Heart right ventricle (tissue), 16 donors: ENCODE measurements around the gene SCN7A. TPM values are rescaled to one million over a fixed set of nuclear protein-coding genes. Genes with fewer than 3 reads are reported as not detected.
A peak's percentile ranks its signal among the peaks of the same experiment; 100 is the strongest.
"Not testable (repeated sequence)": the region's sequence is repeated elsewhere in the genome, so short reads cannot be mapped to it uniquely, and the experiment has no call there.

Experiments
- ATAC-seq, 8 donors: fragments of 200-7000 bp; cut with Tn5 transposase; one replicate each; pipeline ENCODE4 v1.9.1; 2020; ENCODE audit warnings: mild to moderate bottlenecking in 8 of 8, moderate library complexity in 8 of 8, moderate number of reproducible peaks in 1 of 8
- DNase-seq, 2 donors: peaks; one replicate each; pipeline ENCODE4 v3.0.0-alpha.2; 2020
- H3K27ac ChIP-seq, 10 donors: fragments of 200-600 bp; sonication (generic) in 2 of 10; one replicate each; pipeline versions ENCODE4 v1.5.0 to v1.8.0; 2020 to 2022; ENCODE audit warnings: mild to moderate bottlenecking in 3 of 10
- H3K27me3 ChIP-seq, 7 donors: fragments of 200-600 bp; one replicate each; pipeline ENCODE4 v1.8.0; 2021 to 2022; ENCODE audit warnings: mild to moderate bottlenecking in 2 of 7
- H3K36me3 ChIP-seq, 9 donors: fragments of 200-600 bp; sonication (generic) in 1 of 9; one replicate each; pipeline versions ENCODE4 v1.5.0 to v1.8.0; 2020 to 2022; ENCODE audit warnings: mild to moderate bottlenecking in 2 of 9
- H3K4me1 ChIP-seq, 9 donors: fragments of 200-600 bp; sonication (generic) in 1 of 9; one replicate each; pipeline versions ENCODE4 v1.5.0 to v1.8.0; 2020 to 2022; ENCODE audit warnings: mild to moderate bottlenecking in 4 of 9
- H3K4me3 ChIP-seq, 10 donors: fragments of 200-600 bp; sonication (generic) in 2 of 10; one replicate each; pipeline versions ENCODE4 v1.5.0 to v1.8.0; 2020 to 2022; ENCODE audit warnings: mild to moderate bottlenecking in 7 of 10, moderate library complexity in 2 of 10
- H3K9me3 ChIP-seq, 11 donors: fragments of 200-600 bp in 10 of 11; sonication (generic) in 2 of 11; one replicate each; pipeline versions ENCODE4 v1.5.0 to v1.8.0; 2013 to 2022; ENCODE audit warnings: mild to moderate bottlenecking in 2 of 11, control low read depth in 1 of 11, moderate library complexity in 1 of 11
- WGBS, 2 donors: extraction: QIAGEN DNeasy Blood & Tissue Kit; methylation state at CpG; one replicate each; pipeline ENCODE4 v1.1.7; 2013; ENCODE audit warnings: inconsistent platforms in 1 of 2; 5-methylcytosine and 5-hydroxymethylcytosine counted together
- intact Hi-C, 10 donors: fragments of 100-400 bp; cut with DNase I; formaldehyde crosslinking; loops; one replicate each; pipeline versions ENCODE4 v1.11.1 to v1.14.2; 2022
- polyA plus RNA-seq, 2 donors: library from polyadenylated mRNA; stranded (reverse); fragments of 200-250 nt; gene quantifications; one replicate each; pipeline ENCODE4 v1.2.3, GENCODE V29; 2013
- total RNA-seq, 10 donors: library from RNA; stranded (reverse); fragmentation: NEBNext Ultra II Directional in 3 of 10; extraction: Animal tissue kit (Norgen Biotek cat#: 25700) in 3 of 10; gene quantifications; one replicate each; pipeline versions ENCODE4 v1.2.1 to v1.2.4, GENCODE V29; 2021 to 2023
- TF ChIP-seq, protein P1 (sequence below), 9 donors: fragments of 200-600 bp; sonication (generic) in 2 of 9; IDR thresholded peaks; one replicate each; pipeline versions ENCODE4 v1.5.0 to v1.8.0; 2021 to 2022; ENCODE audit warnings: antibody characterized with exemption in 9 of 9, mild to moderate bottlenecking in 5 of 9, moderate library complexity in 1 of 9
- donor health status: Arrhythmogenic right ventricular cardiomyopathy.
- donor health status: ischemic (EF 13 %, LVEDD 7.1; RV severe dilation, severe dysfunction).
- donor health status: healthy with polysubstance abuse.
- donor health status: DM: no; HTN: yes; CAD: no.
- donor health status: DM: no; HTN: no; CAD: no.
- donor health status: ischemic (EF 25% LVEDD 6.9; RV normal size, moderate dysfunction).
- donor health status: ischemic (EF 25% LVEDD 5.7; RV mildly dilated, moderate dysfunction).
- donor health status: healthy.
- donor health status: DM: yes; HTN: yes; CAD: no.
- donor health status: Ischemic cardiomyopathy.
- donor health status: ischemic (EF 35%, LVEDD 5.7; RV mildly dilated, moderate dysfunction).
- donor health status: nonischemic (EF 11% LVEDD 7.7; RV severe dilation, severe dysfunction).
- donor health status: DM: yes; HTN: yes; CAD: no.
- donor health status: PGD.
- donor health status: ischemic (EF 29% LVEDD 5.4; RV normal size, mild dysfunction).
- donor health status: nonischemic (EF 23%, LVEDD 6.1; RV moderate dilation, normal function).

Gene SCN7A
- total and polyA plus RNA-seq, 12 donors: 2.4 to 31.2 (median 15.4) TPM

DNA sequence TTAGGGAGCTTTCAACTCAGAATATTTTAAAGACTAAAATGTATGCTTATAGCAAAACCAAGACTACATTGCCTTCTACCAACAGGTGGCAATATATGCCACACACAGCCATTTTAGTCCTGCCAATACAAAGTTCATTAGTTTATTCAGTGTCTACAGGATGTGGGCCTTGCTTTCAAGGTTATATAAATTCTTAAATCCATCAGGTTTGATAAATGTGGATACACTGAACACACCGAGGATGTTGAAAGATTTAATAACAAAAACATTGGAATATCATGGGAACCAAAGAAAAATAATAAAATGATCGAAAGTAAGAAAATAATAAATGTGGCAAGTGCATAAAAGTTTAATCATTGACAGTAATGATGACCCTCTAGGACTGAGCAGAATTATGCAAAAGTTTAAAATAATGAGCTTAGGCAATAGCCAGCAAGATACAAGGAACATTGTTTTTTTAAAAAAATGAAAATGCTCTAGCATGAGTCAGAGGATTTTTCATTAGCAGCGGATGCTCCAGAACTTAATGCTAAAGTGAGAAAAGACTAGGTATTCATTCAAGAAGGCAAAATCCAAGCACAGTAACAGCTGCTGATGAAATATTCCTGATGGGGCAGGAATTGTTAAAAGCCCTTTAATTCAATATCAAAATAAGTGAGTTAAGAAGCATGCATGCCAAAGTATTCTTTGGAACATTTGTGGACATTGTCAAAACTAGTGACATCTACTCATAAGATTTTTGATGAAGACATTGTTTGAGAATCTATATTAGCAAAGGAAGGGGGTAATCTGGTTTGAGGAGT is 132.5 kb downstream of the SCN7A start:
- H3K27ac ChIP-seq: no peak overlapping the region
- no peak overlapping the region for H3K4me3 ChIP-seq
- no peaks in the 10 kb centered on the region for H3K4me1 ChIP-seq
- no peaks in the 10 kb centered on the region for H3K9me3 ChIP-seq
- 68 to 77% methylated on average over 3 of the region's 3 CpGs for WGBS, 2 donors
- intact Hi-C loops: loop anchor here in 3 of 10 donors (5.0 to 10.0 kb wide), 2 partner anchors 153 to 156 kb away; no protein-coding TSS in a partner anchor
- H3K27me3 ChIP-seq: no peaks in the 10 kb centered on the region
- DNase-seq: no peak
- no peak for ATAC-seq
- H3K36me3 ChIP-seq: no peaks in the 10 kb centered on the region
- TF ChIP-seq, protein P1, sequence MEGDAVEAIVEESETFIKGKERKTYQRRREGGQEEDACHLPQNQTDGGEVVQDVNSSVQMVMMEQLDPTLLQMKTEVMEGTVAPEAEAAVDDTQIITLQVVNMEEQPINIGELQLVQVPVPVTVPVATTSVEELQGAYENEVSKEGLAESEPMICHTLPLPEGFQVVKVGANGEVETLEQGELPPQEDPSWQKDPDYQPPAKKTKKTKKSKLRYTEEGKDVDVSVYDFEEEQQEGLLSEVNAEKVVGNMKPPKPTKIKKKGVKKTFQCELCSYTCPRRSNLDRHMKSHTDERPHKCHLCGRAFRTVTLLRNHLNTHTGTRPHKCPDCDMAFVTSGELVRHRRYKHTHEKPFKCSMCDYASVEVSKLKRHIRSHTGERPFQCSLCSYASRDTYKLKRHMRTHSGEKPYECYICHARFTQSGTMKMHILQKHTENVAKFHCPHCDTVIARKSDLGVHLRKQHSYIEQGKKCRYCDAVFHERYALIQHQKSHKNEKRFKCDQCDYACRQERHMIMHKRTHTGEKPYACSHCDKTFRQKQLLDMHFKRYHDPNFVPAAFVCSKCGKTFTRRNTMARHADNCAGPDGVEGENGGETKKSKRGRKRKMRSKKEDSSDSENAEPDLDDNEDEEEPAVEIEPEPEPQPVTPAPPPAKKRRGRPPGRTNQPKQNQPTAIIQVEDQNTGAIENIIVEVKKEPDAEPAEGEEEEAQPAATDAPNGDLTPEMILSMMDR (IDR thresholded peaks at IDR 0.05): peak in 8 of 9 donors; percentile 15 to 57 (median 40)

DNA sequence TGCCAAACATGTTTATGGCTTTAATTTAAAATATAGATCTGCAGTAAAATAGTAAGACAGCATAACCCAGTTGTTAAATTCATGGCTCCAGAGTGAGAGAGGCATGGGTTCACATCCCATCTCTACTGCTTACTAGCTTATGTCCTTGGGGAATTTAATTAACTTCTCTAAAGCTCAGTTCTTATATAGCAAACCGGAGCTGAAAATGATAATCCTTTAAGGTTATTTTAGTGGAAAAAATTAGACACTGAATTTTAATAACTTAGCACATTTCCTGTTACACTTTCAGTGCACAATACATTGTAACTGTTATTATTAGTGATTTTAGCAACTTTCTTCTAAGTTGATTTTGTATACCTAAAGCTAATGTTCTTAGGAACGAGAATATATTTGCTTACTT is 133.1 kb downstream of the SCN7A start:
- no peaks in the 10 kb centered on the region for H3K36me3 ChIP-seq
- no peaks in the 10 kb centered on the region for H3K4me1 ChIP-seq
- intact Hi-C loops: loop anchor here in 3 of 10 donors (5.0 to 10.0 kb wide), 2 partner anchors 154 to 156 kb away; no protein-coding TSS in a partner anchor
- ATAC-seq: no peak
- no peak for DNase-seq
- H3K4me3 ChIP-seq: no peak overlapping the region
- TF ChIP-seq, protein P1 (IDR thresholded peaks at IDR 0.05): no peak
- WGBS, 2 donors: 62 to 71% methylated on average over 2 of the region's 2 CpGs
- H3K27ac ChIP-seq: no peak overlapping the region
- H3K27me3 ChIP-seq: no peaks in the 10 kb centered on the region
- no peaks in the 10 kb centered on the region for H3K9me3 ChIP-seq

DNA sequence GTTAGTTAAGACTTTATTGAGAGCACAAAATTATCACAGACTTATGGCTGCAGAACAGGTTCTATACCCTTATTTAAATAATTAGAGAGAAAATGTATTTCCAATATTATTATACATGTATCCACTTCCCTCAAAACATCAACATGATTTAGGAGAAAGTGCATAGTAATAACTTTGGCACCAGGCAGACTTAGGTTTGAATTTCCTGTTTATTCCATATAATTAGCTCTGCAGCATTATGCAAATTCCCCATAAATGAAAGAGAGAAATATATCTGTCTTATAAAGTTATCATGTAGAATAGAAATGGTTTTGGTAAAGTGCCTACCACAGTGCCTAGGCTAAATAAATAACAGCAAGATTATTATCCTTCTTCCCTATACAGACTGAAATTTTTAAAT is 133.6 kb downstream of the SCN7A start:
- H3K36me3 ChIP-seq: no peaks in the 10 kb centered on the region
- intact Hi-C loops: loop anchor here in 3 of 10 donors (5.0 to 10.0 kb wide), 2 partner anchors 154 to 157 kb away; no protein-coding TSS in a partner anchor
- no peak for ATAC-seq
- no peak for DNase-seq
- H3K4me1 ChIP-seq: no peaks in the 10 kb centered on the region
- no peak overlapping the region for H3K4me3 ChIP-seq
- H3K27me3 ChIP-seq: no peaks in the 10 kb centered on the region
- H3K27ac ChIP-seq: no peak overlapping the region
- no peaks in the 10 kb centered on the region for H3K9me3 ChIP-seq
- TF ChIP-seq, protein P1 (IDR thresholded peaks at IDR 0.05): no peak

GRCh38 chr2:166357950-166358321 is 136.1 kb downstream of the SCN7A start:
- H3K27me3 ChIP-seq, H3K36me3 ChIP-seq, DNase-seq, H3K4me3 ChIP-seq, intact Hi-C loops, H3K4me1 ChIP-seq, ATAC-seq, H3K9me3 ChIP-seq, H3K27ac ChIP-seq: not testable (repeated sequence)
- WGBS, 2 donors: 97 to 99% methylated on average over 4 of the region's 4 CpGs
